Endothelial cell of umbilical vein (primary cell): Measurements from ENCODE around the gene LACTBL1.

Experiments
- CTCF ChIP-seq, 2 donors: IDR thresholded peaks; 1 replicate in 1 of 2; 2 replicates in 1 of 2; pipeline ENCODE4 v1.5.1; 2011; ENCODE audit warnings: low read length in 2 of 2, mild to moderate bottlenecking in 2 of 2, moderate library complexity in 2 of 2, control low read depth in 1 of 2, inconsistent platforms in 1 of 2, low read depth in 1 of 2; ENCODE audit not compliant: insufficient read depth in 1 of 2; ENCODE audit errors: extremely low read depth in 1 of 2
- EZH2 ChIP-seq: IDR thresholded peaks from 2 replicates; pipeline ENCODE4 v1.6.1; 2012; ENCODE audit warnings: borderline replicate concordance, low read depth, mild to moderate bottlenecking, moderate library complexity, low read length, inconsistent platforms; ENCODE audit not compliant: severe bottlenecking

GRCh38 chr1:22920026-22920733 lies 52.5 kb downstream of the LACTBL1 start:
- TF ChIP-seq EZH2 (no peak), CTCF (IDR thresholded peaks at IDR 0.05; ENCODE audit: extremely low read depth in 1 of 2, insufficient read depth in 1 of 2, low read depth in 1 of 2, low read length in 2 of 2) (no peak)
